Measurements from ENCODE around the gene TBR1.

GRCh38 chr2:161417438-161418274, 1.6 kb downstream of the TBR1 start:
- no peak for TF ChIP-seq CTCF (IDR thresholded peaks at IDR 0.05)
- no peak for TF ChIP-seq POLR2A (IDR thresholded peaks at IDR 0.05)
- TF ChIP-seq EP300 (IDR thresholded peaks at IDR 0.05), result no peak
